Measurements from ENCODE around the gene DOCK10. TPM values are rescaled to one million over a fixed set of nuclear protein-coding genes. Genes with fewer than 3 reads are reported as not detected.

Gene DOCK10
- total and polyA plus RNA-seq, 2 donors (not counting 3 experiments of a cell fraction or from before 2014, with no cell fraction given): 5.8 to 23.0 TPM

- ChIA-PET CTCF (no interaction called here), POLR2A (no interaction called here)
- Histone ChIP-seq H3K36me3 (ENCODE audit: control insufficient read depth in 2 of 2, extremely low read depth in 1 of 2, insufficient read depth in 2 of 2, low read length in 2 of 2) (no peaks in the 10 kb centered on the region), H3K4me3 (replicated peaks in 1 of 3; ENCODE audit: insufficient read depth in 1 of 3, low read depth in 1 of 3, low read length in 3 of 3) (no peak overlapping the region), H3K27ac (ENCODE audit: insufficient read depth, low read depth, low read length) (no peak overlapping the region), H4K20me1 (replicated peaks; ENCODE audit: control insufficient read depth, extremely low read depth, insufficient read depth, low read length) (no peaks in the 10 kb centered on the region), H2AFZ (ENCODE audit: low read depth, low read length) (no peak overlapping the region), H3K9ac (replicated peaks; ENCODE audit: extremely low read depth, insufficient read depth, low read length) (no peak overlapping the region), H3K27me3 (ENCODE audit: control insufficient read depth in 2 of 2, insufficient read depth in 2 of 2, low read length in 2 of 2) (no peaks in the 10 kb centered on the region), H3K4me2 (ENCODE audit: insufficient read depth, low read length) (no peak overlapping the region), H3K4me1 (ENCODE audit: control insufficient read depth, extremely low read depth, insufficient read depth, low read length) (no peaks in the 10 kb centered on the region), H3K79me2 (ENCODE audit: control insufficient read depth, insufficient read depth, low read length) (no peaks in the 10 kb centered on the region), H3K9me3 (replicated peaks; ENCODE audit: control insufficient read depth, insufficient read depth, low read length) (no peaks in the 10 kb centered on the region), H3K9me1 (replicated peaks; ENCODE audit: control insufficient read depth, extremely low read depth, insufficient read depth, low read length) (no peaks in the 10 kb centered on the region)
- intact Hi-C loops (cut with micrococcal nuclease) (no loop called here), dilution Hi-C loops (cut with MboI; ENCODE audit: extremely low pct_ligation_motif_present, low sequenced_read_pairs) (no loop called here)
- no peak for FAIRE-seq
- no peak for TF ChIP-seq FOS (IDR thresholded peaks at IDR 0.05; ENCODE audit: borderline replicate concordance, insufficient read depth, low read length)
- TF ChIP-seq GATA2 (IDR thresholded peaks at IDR 0.05; ENCODE audit: insufficient read depth, insufficient read length, low read depth, low read length): no peak
- TF ChIP-seq EZH2 (IDR thresholded peaks at IDR 0.05; ENCODE audit: borderline replicate concordance, low read depth, low read length, severe bottlenecking): no peak
- no TSS peak for BruUV-seq (replicated peaks)
- no peak for DNase-seq (ENCODE audit: low read depth, low spot score)
Observed at GRCh38 chr2:224975761-224976160, 66.5 kb downstream of the DOCK10 start.

- no peak for FAIRE-seq
- H3K27ac ChIP-seq (ENCODE audit: insufficient read depth, low read depth, low read length): no peak overlapping the region
- no peak overlapping the region for H2AFZ ChIP-seq (ENCODE audit: low read depth, low read length)
- no peak for DNase-seq (ENCODE audit: low read depth, low spot score)
- no peaks in the 10 kb centered on the region for H3K27me3 ChIP-seq (ENCODE audit: control insufficient read depth in 2 of 2, insufficient read depth in 2 of 2, low read length in 2 of 2)
- H3K36me3 ChIP-seq (ENCODE audit: control insufficient read depth in 2 of 2, extremely low read depth in 1 of 2, insufficient read depth in 2 of 2, low read length in 2 of 2): no peaks in the 10 kb centered on the region
- dilution Hi-C loops (cut with MboI; ENCODE audit: extremely low pct_ligation_motif_present, low sequenced_read_pairs): no loop called here
- H3K4me2 ChIP-seq (ENCODE audit: insufficient read depth, low read length): no peak overlapping the region
- H3K9ac ChIP-seq (replicated peaks; ENCODE audit: extremely low read depth, insufficient read depth, low read length): no peak overlapping the region
- H3K4me1 ChIP-seq (ENCODE audit: control insufficient read depth, extremely low read depth, insufficient read depth, low read length): no peaks in the 10 kb centered on the region
- H3K4me3 ChIP-seq (replicated peaks in 1 of 3; ENCODE audit: insufficient read depth in 1 of 3, low read depth in 1 of 3, low read length in 3 of 3): no peak overlapping the region
- no peaks in the 10 kb centered on the region for H3K9me1 ChIP-seq (replicated peaks; ENCODE audit: control insufficient read depth, extremely low read depth, insufficient read depth, low read length)
- ChIA-PET POLR2A (no interaction called here), CTCF (interaction anchor here (1.0 to 1.5 kb wide), 2 partner anchors 29 to 31 kb away, joined by 3 read pairs; no protein-coding TSS in a partner anchor)
- no peaks in the 10 kb centered on the region for H3K79me2 ChIP-seq (ENCODE audit: control insufficient read depth, insufficient read depth, low read length)
- no peaks in the 10 kb centered on the region for H4K20me1 ChIP-seq (replicated peaks; ENCODE audit: control insufficient read depth, extremely low read depth, insufficient read depth, low read length)
- intact Hi-C loops (cut with micrococcal nuclease): no loop called here
- no peaks in the 10 kb centered on the region for H3K9me3 ChIP-seq (replicated peaks; ENCODE audit: control insufficient read depth, insufficient read depth, low read length)
- BruUV-seq (replicated peaks): no TSS peak
- no peak for TF ChIP-seq POLR2A (IDR thresholded peaks at IDR 0.05; ENCODE audit: low read depth, low read length)
- no peak for TF ChIP-seq EZH2 (IDR thresholded peaks at IDR 0.05; ENCODE audit: borderline replicate concordance, low read depth, low read length, severe bottlenecking)
- TF ChIP-seq FOS (IDR thresholded peaks at IDR 0.05; ENCODE audit: borderline replicate concordance, insufficient read depth, low read length): no peak
Observed at GRCh38 chr2:224973112-224974016, 68.9 kb downstream of the DOCK10 start.
